ENCODE measurements around the gene CCR7. TPM values are rescaled to one million over a fixed set of nuclear protein-coding genes. Genes with fewer than 3 reads are reported as not detected.
"Not testable (repeated sequence)": the region's sequence is repeated elsewhere in the genome, so short reads cannot be mapped to it uniquely, and the experiment has no call there.

CCR7 gene
- total and polyA plus RNA-seq, 2 donors = 0.39 to 0.58 TPM

GRCh38 chr17:40547079-40547784 is 18.0 kb downstream of the CCR7 start:
- WGBS = 78% methylated on average over 11 of the region's 11 CpGs
- Histone ChIP-seq H3K36me3 (ENCODE audit: insufficient read depth) (no peaks in the 10 kb centered on the region), H3K27ac (ENCODE audit: low read depth) (no peak overlapping the region), H3K4me1 (ENCODE audit: insufficient read depth) (peaks cover 3% of the 10 kb centered on the region), H3K4me3 (ENCODE audit: low read depth, low read length) (no peak overlapping the region)
- peak; percentile 81 for DNase-seq (ENCODE audit: extremely low spot score)

GRCh38 chr17:40546497-40546896 is 18.8 kb downstream of the CCR7 start:
- not testable (repeated sequence) for H3K36me3 ChIP-seq (ENCODE audit: insufficient read depth); H3K27ac ChIP-seq (ENCODE audit: low read depth); DNase-seq (ENCODE audit: extremely low spot score); H3K4me3 ChIP-seq (ENCODE audit: low read depth, low read length); H3K4me1 ChIP-seq (ENCODE audit: insufficient read depth)
- 85% methylated on average over 4 of the region's 4 CpGs for WGBS

GRCh38 chr17:40545660-40546059 is 19.6 kb downstream of the CCR7 start:
- WGBS = 94% methylated on average over 11 of the region's 11 CpGs
- no peak for DNase-seq (ENCODE audit: extremely low spot score)
- H3K4me3 ChIP-seq (ENCODE audit: low read depth, low read length) = no peak overlapping the region
- H3K36me3 ChIP-seq (ENCODE audit: insufficient read depth) = no peaks in the 10 kb centered on the region
- no peak overlapping the region for H3K27ac ChIP-seq (ENCODE audit: low read depth)
- peaks cover 1% of the 10 kb centered on the region for H3K4me1 ChIP-seq (ENCODE audit: insufficient read depth)

GRCh38 chr17:40542558-40543411 is 22.5 kb downstream of the CCR7 start:
- WGBS = 27% methylated on average over 14 of the region's 14 CpGs
- H3K27ac ChIP-seq (ENCODE audit: low read depth) = peak overlapping the region; percentile 91
- DNase-seq (ENCODE audit: extremely low spot score) = peak; percentile 90

GRCh38 chr17:40541873-40542557 is 23.3 kb downstream of the CCR7 start:
- H3K4me1 ChIP-seq (ENCODE audit: insufficient read depth) = peaks cover 1% of the 10 kb centered on the region
- DNase-seq (ENCODE audit: extremely low spot score) = peak; percentile 74

More at GRCh38 chr17:40542558-40543411, 22.5 kb downstream of the CCR7 start:
- no peaks in the 10 kb centered on the region for H3K36me3 ChIP-seq (ENCODE audit: insufficient read depth)
- peaks cover 1% of the 10 kb centered on the region for H3K4me1 ChIP-seq (ENCODE audit: insufficient read depth)
- H3K4me3 ChIP-seq (ENCODE audit: low read depth, low read length) = no peak overlapping the region

GRCh38 chr17:40541060-40541872 is 24.0 kb downstream of the CCR7 start:
- DNase-seq (ENCODE audit: extremely low spot score) = no peak
- Histone ChIP-seq H3K4me1 (ENCODE audit: insufficient read depth) (peaks cover 1% of the 10 kb centered on the region), H3K36me3 (ENCODE audit: insufficient read depth) (no peaks in the 10 kb centered on the region), H3K27ac (ENCODE audit: low read depth) (peak overlapping the region; percentile 91), H3K4me3 (ENCODE audit: low read depth, low read length) (no peak overlapping the region)
- 81% methylated on average over 20 of the region's 20 CpGs for WGBS

More at GRCh38 chr17:40541873-40542557, 23.3 kb downstream of the CCR7 start:
- WGBS = 50% methylated on average over 18 of the region's 18 CpGs
- Histone ChIP-seq H3K27ac (ENCODE audit: low read depth) (peak overlapping the region; percentile 91), H3K36me3 (ENCODE audit: insufficient read depth) (no peaks in the 10 kb centered on the region), H3K4me3 (ENCODE audit: low read depth, low read length) (no peak overlapping the region)

- no peak overlapping the region for H3K4me3 ChIP-seq (ENCODE audit: low read depth, low read length)
- H3K36me3 ChIP-seq (ENCODE audit: insufficient read depth) = no peaks in the 10 kb centered on the region
- peak overlapping the region; percentile 46 for H3K27ac ChIP-seq (ENCODE audit: low read depth)
- WGBS = 93% methylated on average over 8 of the region's 8 CpGs
- H3K4me1 ChIP-seq (ENCODE audit: insufficient read depth) = peaks cover 1% of the 10 kb centered on the region
- no peak for DNase-seq (ENCODE audit: extremely low spot score)
Observed at GRCh38 chr17:40540448-40540847, 24.8 kb downstream of the CCR7 start.

GRCh38 chr17:40539711-40540411 is 25.4 kb downstream of the CCR7 start:
- DNase-seq (ENCODE audit: extremely low spot score) = no peak
- peak overlapping the region; percentile 46 for H3K27ac ChIP-seq (ENCODE audit: low read depth)
- 88% methylated on average over 9 of the region's 9 CpGs for WGBS

GRCh38 chr17:40538936-40539705 is 26.2 kb downstream of the CCR7 start:
- H3K4me1 ChIP-seq (ENCODE audit: insufficient read depth) = peaks cover 1% of the 10 kb centered on the region
- WGBS = 89% methylated on average over 6 of the region's 6 CpGs
- no peak for DNase-seq (ENCODE audit: extremely low spot score)
- peak overlapping the region; percentile 86 for H3K27ac ChIP-seq (ENCODE audit: low read depth)
- H3K36me3 ChIP-seq (ENCODE audit: insufficient read depth) = no peaks in the 10 kb centered on the region
- H3K4me3 ChIP-seq (ENCODE audit: low read depth, low read length) = no peak overlapping the region

More at GRCh38 chr17:40539711-40540411, 25.4 kb downstream of the CCR7 start:
- Histone ChIP-seq H3K4me3 (ENCODE audit: low read depth, low read length) (no peak overlapping the region), H3K36me3 (ENCODE audit: insufficient read depth) (no peaks in the 10 kb centered on the region), H3K4me1 (ENCODE audit: insufficient read depth) (peaks cover 1% of the 10 kb centered on the region)

- DNase-seq (ENCODE audit: extremely low spot score) = no peak
- Histone ChIP-seq H3K4me3 (ENCODE audit: low read depth, low read length) (no peak overlapping the region), H3K4me1 (ENCODE audit: insufficient read depth) (peaks cover 1% of the 10 kb centered on the region), H3K36me3 (ENCODE audit: insufficient read depth) (no peaks in the 10 kb centered on the region), H3K27ac (ENCODE audit: low read depth) (peak overlapping the region; percentile 86)
- WGBS = 72% methylated on average over 15 of the region's 15 CpGs
Observed at GRCh38 chr17:40538019-40538935, 27.0 kb downstream of the CCR7 start.

All from urinary bladder (tissue), 4 donors.